Keratinocyte (primary cell): Measurements from ENCODE around the gene SIGLEC7. TPM values are rescaled to one million over a fixed set of nuclear protein-coding genes. Genes with fewer than 3 reads are reported as not detected.

Source experiments
- DNase-seq: peaks from one replicate; pipeline ENCODE4 v3.0.0-alpha.2; 2011; ENCODE audit warnings: low read depth, missing footprints, low spot score
- FAIRE-seq: peaks from 2 replicates; lab custom pipeline; 2011; peaks lifted over from hg19 to GRCh38; lab: Jason Lieb, UNC
- H2AFZ ChIP-seq: 2 replicates; pipeline ENCODE4 v1.6.0; 2012; ENCODE audit warnings: low read length, control low read depth, inconsistent platforms; ENCODE audit not compliant: control insufficient read depth
- H3K27ac ChIP-seq: 2 replicates; pipeline ENCODE4 v1.5.1; 2011; ENCODE audit warnings: low read length; ENCODE audit not compliant: control insufficient read depth, insufficient read depth
- H3K27me3 ChIP-seq: 3 replicates; pipeline ENCODE4 v1.6.0; 2011; ENCODE audit warnings: low read length; ENCODE audit not compliant: control insufficient read depth, insufficient read depth; ENCODE audit errors: extremely low read depth
- H3K36me3 ChIP-seq, 2 experiments: 2 replicates in 1 of 2; 3 replicates in 1 of 2; pipeline ENCODE4 v1.5.1; 2011; ENCODE audit warnings: low read length in 2 of 2, mild to moderate bottlenecking in 1 of 2; ENCODE audit not compliant: control insufficient read depth in 2 of 2, insufficient read depth in 2 of 2; ENCODE audit errors: extremely low read depth in 1 of 2
- H3K4me1 ChIP-seq: 3 replicates; pipeline ENCODE4 v1.5.1; 2011; ENCODE audit warnings: low read length; ENCODE audit not compliant: control insufficient read depth, insufficient read depth; ENCODE audit errors: extremely low read depth
- H3K4me2 ChIP-seq: 3 replicates; pipeline ENCODE4 v1.6.0; 2011; ENCODE audit warnings: low read depth, low read length; ENCODE audit not compliant: control insufficient read depth, insufficient read depth; ENCODE audit errors: extremely low read depth
- H3K4me3 ChIP-seq, 3 experiments: fragments of 200-600 bp in 1 of 3; sonication (generic) in 1 of 3; 2 replicates in 2 of 3; 3 replicates in 1 of 3; pipeline ENCODE4 v1.5.1; 2011 to 2016; ENCODE audit warnings: low read length in 3 of 3, mild to moderate bottlenecking in 3 of 3, control low read depth in 2 of 3, inconsistent platforms in 1 of 3, low read depth in 1 of 3, mixed read lengths in 1 of 3, mixed run types in 1 of 3, moderate library complexity in 1 of 3; ENCODE audit not compliant: control insufficient read depth in 2 of 3, insufficient read depth in 2 of 3; ENCODE audit errors: extremely low read depth in 1 of 3
- H3K79me2 ChIP-seq: 2 replicates; pipeline ENCODE4 v1.6.0; 2012; ENCODE audit warnings: low read length; ENCODE audit not compliant: control insufficient read depth, insufficient read depth
- H3K9ac ChIP-seq: 3 replicates; pipeline ENCODE4 v1.6.0; 2011; ENCODE audit warnings: low read length; ENCODE audit not compliant: control insufficient read depth, insufficient read depth; ENCODE audit errors: extremely low read depth
- H3K9me1 ChIP-seq: 3 replicates; pipeline ENCODE4 v1.6.0; 2011; ENCODE audit warnings: low read length; ENCODE audit not compliant: control insufficient read depth, insufficient read depth; ENCODE audit errors: extremely low read depth
- H3K9me3 ChIP-seq: 2 replicates; pipeline ENCODE4 v1.5.1; 2012; ENCODE audit warnings: low read depth, low read length; ENCODE audit not compliant: control insufficient read depth
- H4K20me1 ChIP-seq: 3 replicates; pipeline ENCODE4 v1.6.0; 2011; ENCODE audit warnings: low read length; ENCODE audit not compliant: control insufficient read depth, insufficient read depth; ENCODE audit errors: extremely low read depth
- CTCF ChIP-seq, 3 experiments: IDR thresholded peaks in 1 of 3; conservative IDR thresholded peaks in 1 of 3; optimal IDR thresholded peaks in 1 of 3; 2 replicates in 2 of 3; 3 replicates in 1 of 3; pipeline versions ENCODE3 to v1.5.1; 2011; ENCODE audit warnings: low read length in 3 of 3, mild to moderate bottlenecking in 3 of 3, moderate library complexity in 2 of 3, control low read depth in 1 of 3, inconsistent platforms in 1 of 3; ENCODE audit not compliant: insufficient read depth in 2 of 3; ENCODE audit errors: extremely low read depth in 1 of 3
- EZH2 ChIP-seq: IDR thresholded peaks from one replicate; pipeline ENCODE4 v1.6.1; 2012; ENCODE audit warnings: inconsistent platforms, mild to moderate bottlenecking, low read length, moderate library complexity
- dilution Hi-C: fragments of 300-500 bp; cut with MboI; formaldehyde crosslinking; loops from one replicate; pipeline ENCODE4 v1.7.0; 2020; ENCODE audit warnings: low sequenced_read_pairs; ENCODE audit not compliant: extremely low pct_ligation_motif_present
- polyA plus RNA-seq, 5 experiments: library from polyadenylated mRNA; depleted of rRNA in 3 of 5; stranded (reverse) in 3 of 5; stranded (forward) in 1 of 5; unstranded in 1 of 5; fragments of >200 nt; gene quantifications; 1 replicate in 1 of 5; 2 replicates in 3 of 5; 3 replicates in 1 of 5; pipeline versions ENCODE4 v1.2.1 to v1.2.3, GENCODE V29; 2011 to 2012; ENCODE audit warnings: missing spikeins in 2 of 5, low read depth in 1 of 5, low replicate concordance in 1 of 5

The SIGLEC7 gene
- polyA plus RNA-seq, 1 donor (not counting 4 experiments of a cell fraction or from before 2014, with no cell fraction given), result not detected

- Histone ChIP-seq H3K9ac (no peak overlapping the region), H3K4me3 (no peak overlapping the region), H3K36me3 (no peaks in the 10 kb centered on the region), H3K9me3 (no peaks in the 10 kb centered on the region), H2AFZ (no peak overlapping the region), H3K4me2 (no peak overlapping the region), H4K20me1 (no peaks in the 10 kb centered on the region), H3K27ac (no peak overlapping the region), H3K4me1 (no peaks in the 10 kb centered on the region), H3K9me1 (no peaks in the 10 kb centered on the region), H3K79me2 (no peaks in the 10 kb centered on the region), H3K27me3 (no peaks in the 10 kb centered on the region)
- no peak for FAIRE-seq
- no peak for DNase-seq
- TF ChIP-seq CTCF (optimal IDR thresholded peaks at IDR 0.05 in 1 of 3, IDR thresholded peaks at IDR 0.05 in 1 of 3, conservative IDR thresholded peaks at IDR 0.05 in 1 of 3; ENCODE audit: extremely low read depth in 1 of 3, insufficient read depth in 2 of 3, low read length in 3 of 3), result no peak
- no peak for TF ChIP-seq EZH2
- dilution Hi-C loops, result no loop called here
Observed at GRCh38 chr19:51127032-51127431, 15.1 kb upstream of the SIGLEC7 start.

- dilution Hi-C loops, result no loop called here
- DNase-seq, result no peak
Observed at GRCh38 chr19:51127755-51128154, 14.3 kb upstream of the SIGLEC7 start.

More at GRCh38 chr19:51127755-51128154, 14.3 kb upstream of the SIGLEC7 start:
- no peaks in the 10 kb centered on the region for H3K27me3 ChIP-seq
- TF ChIP-seq CTCF (optimal IDR thresholded peaks at IDR 0.05 in 1 of 3, IDR thresholded peaks at IDR 0.05 in 1 of 3, conservative IDR thresholded peaks at IDR 0.05 in 1 of 3; ENCODE audit: extremely low read depth in 1 of 3, insufficient read depth in 2 of 3, low read length in 3 of 3) (no peak), EZH2 (no peak)
- H3K9ac ChIP-seq, result no peak overlapping the region
- no peak for FAIRE-seq
- no peak overlapping the region for H3K4me3 ChIP-seq
- H3K9me3 ChIP-seq, result no peaks in the 10 kb centered on the region
- no peak overlapping the region for H3K27ac ChIP-seq
- H3K4me1 ChIP-seq, result no peaks in the 10 kb centered on the region
- H3K4me2 ChIP-seq, result no peak overlapping the region
- no peaks in the 10 kb centered on the region for H4K20me1 ChIP-seq
- no peaks in the 10 kb centered on the region for H3K9me1 ChIP-seq
- H3K79me2 ChIP-seq, result no peaks in the 10 kb centered on the region
- no peak overlapping the region for H2AFZ ChIP-seq
- no peaks in the 10 kb centered on the region for H3K36me3 ChIP-seq
